GM18951 (cell line): ENCODE measurements around the gene CPSF3.

Source experiments
- POLR2A ChIP-seq: IDR thresholded peaks from 4 replicates; pipeline ENCODE4 v1.6.1; 2011; ENCODE audit warnings: mild to moderate bottlenecking; ENCODE audit not compliant: insufficient read length, insufficient read depth; ENCODE audit errors: extremely low read depth
- in situ Hi-C: fragments of 300-500 bp; cut with MboI; formaldehyde crosslinking; loops from one replicate; pipeline ENCODE4 v1.12.0; 2022; ENCODE audit warnings: low sequenced_read_pairs, mixed read lengths, inconsistent platforms; ENCODE audit not compliant: unreplicated experiment

The CPSF3 gene

DNA sequence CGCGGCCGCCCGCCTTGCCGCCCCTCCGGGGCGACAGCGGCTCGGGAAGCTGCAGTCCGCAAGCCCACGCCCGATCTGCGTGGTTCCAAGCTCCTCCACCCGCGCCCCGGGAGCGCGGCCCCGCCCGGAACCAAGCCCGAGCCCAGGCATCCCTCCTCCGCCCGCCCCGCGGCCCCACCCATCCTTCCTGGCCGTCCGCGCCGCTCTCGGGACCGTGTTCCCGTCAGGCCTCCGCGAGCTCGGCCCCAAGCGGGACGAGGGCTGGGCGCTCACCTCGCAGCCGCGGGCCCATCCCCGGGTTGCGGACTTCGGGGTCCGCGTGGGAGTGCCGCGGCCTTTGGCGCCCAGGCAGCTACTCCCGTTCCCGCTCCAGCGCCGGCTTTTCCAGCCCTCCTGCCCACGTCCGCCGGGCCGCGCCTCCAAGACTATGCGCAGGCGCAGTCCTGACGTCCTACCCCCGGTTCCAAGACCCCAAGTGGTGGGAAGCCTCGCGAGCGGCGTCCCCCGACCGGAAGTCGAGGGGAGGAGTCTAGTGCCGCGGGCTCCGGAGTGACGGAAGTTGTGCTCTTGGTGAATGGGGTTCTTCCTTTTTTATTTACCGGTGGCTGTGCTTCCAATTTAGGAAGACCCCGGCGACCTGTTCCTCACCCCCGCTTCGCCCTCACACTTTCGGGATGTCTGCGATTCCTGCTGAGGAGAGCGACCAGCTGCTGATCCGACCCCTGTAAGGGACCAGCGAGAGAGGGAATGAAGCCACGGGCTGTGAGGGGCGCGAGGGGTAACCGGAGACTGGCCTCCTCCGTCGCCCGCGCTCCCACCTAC is at the start of gene CPSF3, which contains the start of gene ITGB1BP1:
Gene CPSF3 (plus strand): TSS at position 555 of the 822 bp plus-strand sequence. CDS start 120 bp downstream, at position 675.
Gene ITGB1BP1 (minus strand): TSS at position 429 of the 822 bp plus-strand sequence. CDS start 4,831 bp downstream, outside the sequence.
- in situ Hi-C loops = no loop called here
- peak; percentile 75 for TF ChIP-seq POLR2A

DNA sequence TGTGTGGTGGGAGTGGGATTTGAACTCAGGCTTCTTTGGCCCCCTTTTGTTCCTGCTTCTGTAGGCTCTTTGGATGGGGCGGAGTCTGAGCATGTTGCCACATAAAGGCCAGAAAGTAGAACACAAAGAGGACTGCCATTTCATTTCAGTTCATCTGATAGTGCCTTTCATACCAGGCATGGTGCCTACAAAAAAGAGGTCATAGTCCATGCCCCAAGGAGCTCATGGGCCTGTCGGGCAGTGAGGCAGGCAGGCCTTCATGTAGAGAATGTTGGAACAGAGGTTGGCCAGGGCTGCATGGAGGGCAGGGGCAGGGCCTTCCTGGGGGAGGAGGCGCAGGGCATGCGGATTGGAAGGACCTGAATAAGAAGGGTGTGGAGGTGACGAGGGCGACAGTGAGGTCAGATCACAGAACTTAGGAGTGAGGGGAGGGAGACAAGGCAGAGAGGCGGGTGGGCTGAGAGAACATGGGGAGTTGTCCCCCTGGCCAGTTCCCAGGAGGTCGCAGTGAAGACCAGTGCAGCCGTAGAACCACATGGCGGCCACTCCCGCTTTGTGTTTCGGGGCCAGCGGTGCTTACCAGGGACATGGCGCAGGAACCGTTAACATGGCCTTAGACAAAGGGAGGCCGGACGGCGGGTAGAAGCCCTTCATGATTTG is 49.3 kb upstream of the CPSF3 start:
- in situ Hi-C loops = no loop called here
- TF ChIP-seq POLR2A = no peak

DNA sequence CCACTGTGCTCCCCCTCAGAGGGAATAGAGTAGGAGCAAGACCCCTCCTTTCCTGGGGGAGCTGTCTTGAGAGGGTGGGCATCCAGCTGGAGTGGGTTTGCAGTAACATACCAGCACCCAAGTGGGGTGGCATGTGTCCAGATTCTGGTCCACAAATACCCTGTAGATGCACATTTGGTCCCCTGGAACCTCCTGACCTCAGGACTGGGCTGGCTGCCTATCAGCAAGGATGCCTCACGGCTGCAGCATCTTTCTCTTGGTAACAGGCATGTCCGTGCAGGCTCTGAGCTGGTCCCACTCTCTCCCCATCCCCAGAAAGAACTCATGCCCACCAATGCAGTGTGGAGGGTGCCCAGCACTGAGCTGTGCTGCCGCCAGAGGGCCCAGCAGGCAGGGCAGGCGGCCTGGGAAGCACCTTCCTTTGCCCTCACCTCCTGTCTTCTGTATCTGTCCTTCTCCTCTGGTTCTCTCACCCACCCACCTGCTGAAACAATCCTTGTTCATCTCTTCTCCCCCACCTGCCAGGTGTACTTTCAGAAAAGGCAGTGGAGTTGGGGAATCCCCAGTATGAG is 47.5 kb upstream of the CPSF3 start:
- in situ Hi-C loops = no loop called here
- TF ChIP-seq POLR2A = no peak

DNA sequence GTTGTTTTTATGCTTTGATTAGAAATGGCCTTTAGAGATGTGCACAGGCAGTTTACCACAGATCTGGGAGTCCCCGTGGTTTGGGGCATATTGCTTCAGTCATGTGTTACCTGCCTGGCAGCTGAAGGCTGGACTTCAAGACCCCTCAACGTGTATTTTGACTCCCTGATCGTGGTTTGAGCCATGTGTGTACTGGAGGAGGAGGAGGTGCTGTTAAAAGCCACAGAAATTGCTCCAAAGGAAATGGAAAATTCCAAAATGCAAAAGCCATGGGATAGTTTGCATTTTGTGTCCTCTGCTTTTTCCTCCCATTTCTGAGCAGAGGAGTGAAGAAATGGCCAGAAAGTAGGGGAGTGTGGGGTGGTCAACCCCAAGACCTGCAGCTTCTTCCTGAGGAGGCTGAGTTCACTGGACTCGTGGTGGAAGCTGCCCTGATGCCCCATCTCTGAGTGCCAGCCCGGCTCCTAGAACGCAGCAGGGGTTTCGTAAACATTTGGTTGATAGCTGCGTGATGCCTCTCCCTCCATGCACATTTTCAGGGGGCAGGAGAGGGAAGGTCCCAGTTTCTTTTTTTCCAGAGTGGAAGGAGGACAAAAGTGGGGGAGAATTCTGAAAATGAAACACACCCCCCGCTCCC is 45.9 kb upstream of the CPSF3 start:
- in situ Hi-C loops = no loop called here

DNA sequence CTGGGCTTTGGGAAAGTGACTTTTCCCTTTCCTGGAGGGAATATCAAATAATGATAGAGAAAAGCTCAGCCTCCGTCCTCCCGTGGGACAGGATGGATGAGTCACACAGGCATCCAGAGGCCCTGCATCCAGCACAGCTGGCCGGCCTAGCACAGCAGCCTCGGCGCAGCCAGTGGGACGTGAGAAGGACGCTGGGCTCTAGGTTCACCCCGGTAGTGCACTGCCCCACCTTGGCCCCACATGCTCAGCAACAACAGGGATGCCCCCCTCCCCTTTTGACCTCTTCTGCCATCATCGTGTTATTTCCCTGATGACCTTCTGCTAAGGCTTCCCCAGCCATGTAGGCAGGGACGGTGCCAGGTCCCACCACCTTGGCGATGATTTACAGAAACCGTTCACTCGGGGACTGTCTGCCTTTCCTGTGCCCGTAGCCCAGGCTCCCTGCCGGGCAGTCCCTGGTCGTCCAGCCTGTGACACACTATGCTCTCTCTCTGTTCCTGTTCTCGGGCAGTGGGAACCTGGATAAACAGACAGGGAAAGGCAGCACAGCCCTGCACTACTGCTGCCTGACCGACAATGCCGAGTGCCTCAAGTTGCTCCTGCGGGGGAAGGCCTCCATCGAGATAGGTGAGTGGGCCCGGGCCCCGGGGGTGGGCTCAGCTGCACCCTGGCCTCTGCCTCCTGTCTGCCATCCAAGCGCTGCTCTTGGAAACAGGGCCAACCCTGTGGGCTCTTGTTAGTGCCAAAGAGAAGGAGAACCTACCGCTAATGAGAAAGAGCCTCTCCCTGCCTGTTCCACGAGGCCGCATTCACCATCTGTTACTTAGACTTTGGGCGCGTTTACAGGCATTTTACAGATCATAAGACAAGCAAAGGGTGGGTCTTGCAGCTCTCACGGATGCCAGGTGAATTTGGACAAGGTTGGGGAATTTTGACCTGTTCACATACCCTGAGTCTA is 44.7 kb upstream of the CPSF3 start:
- no peak for TF ChIP-seq POLR2A
- in situ Hi-C loops = no loop called here

More for the DNA sequence above, 45.9 kb upstream of the CPSF3 start:
- TF ChIP-seq POLR2A = no peak

GRCh38 chr2:9379391-9379755 is 44.1 kb upstream of the CPSF3 start:
- TF ChIP-seq POLR2A = no peak
- in situ Hi-C loops = no loop called here

- in situ Hi-C loops = no loop called here
- TF ChIP-seq POLR2A = no peak
Observed at GRCh38 chr2:9380702-9381628, 42.5 kb upstream of the CPSF3 start.

- in situ Hi-C loops = no loop called here
- no peak for TF ChIP-seq POLR2A
Observed at GRCh38 chr2:9382604-9383235, 40.7 kb upstream of the CPSF3 start.

- no peak for TF ChIP-seq POLR2A
- in situ Hi-C loops = no loop called here
Observed at GRCh38 chr2:9384521-9384920, 38.9 kb upstream of the CPSF3 start.

- no peak for TF ChIP-seq POLR2A
- in situ Hi-C loops = no loop called here
Observed at GRCh38 chr2:9385841-9386240, 37.6 kb upstream of the CPSF3 start.

- in situ Hi-C loops = no loop called here
- no peak for TF ChIP-seq POLR2A
Observed at GRCh38 chr2:9388199-9388681, 35.2 kb upstream of the CPSF3 start.
